Measurements from ENCODE around the gene ABHD16A.

- TF ChIP-seq CTCF (conservative IDR thresholded peaks at IDR 0.05) (no peak), ZFX (IDR thresholded peaks at IDR 0.05) (no peak)
Observed at GRCh38 chr6:31750411-31751022, 47.4 kb upstream of the ABHD16A start.
